Daoy (cell line): ENCODE data around the gene DUS1L. TPM values are rescaled to one million over a fixed set of nuclear protein-coding genes. Genes with fewer than 3 reads are reported as not detected.

Experiments
- DNase-seq: peaks from one replicate; pipeline ENCODE4 v3.0.0-alpha.2; 2015; ENCODE audit warnings: low read depth
- total RNA-seq: library from RNA; depleted of rRNA; stranded (reverse); fragments of >200 nt; shearing (Covaris generic); gene quantifications from 2 replicates; pipeline ENCODE4 v1.2.3, GENCODE V29; 2014

Gene DUS1L
- total RNA-seq, 1 experiment from 2014 or later = 82.5 TPM

DNA sequence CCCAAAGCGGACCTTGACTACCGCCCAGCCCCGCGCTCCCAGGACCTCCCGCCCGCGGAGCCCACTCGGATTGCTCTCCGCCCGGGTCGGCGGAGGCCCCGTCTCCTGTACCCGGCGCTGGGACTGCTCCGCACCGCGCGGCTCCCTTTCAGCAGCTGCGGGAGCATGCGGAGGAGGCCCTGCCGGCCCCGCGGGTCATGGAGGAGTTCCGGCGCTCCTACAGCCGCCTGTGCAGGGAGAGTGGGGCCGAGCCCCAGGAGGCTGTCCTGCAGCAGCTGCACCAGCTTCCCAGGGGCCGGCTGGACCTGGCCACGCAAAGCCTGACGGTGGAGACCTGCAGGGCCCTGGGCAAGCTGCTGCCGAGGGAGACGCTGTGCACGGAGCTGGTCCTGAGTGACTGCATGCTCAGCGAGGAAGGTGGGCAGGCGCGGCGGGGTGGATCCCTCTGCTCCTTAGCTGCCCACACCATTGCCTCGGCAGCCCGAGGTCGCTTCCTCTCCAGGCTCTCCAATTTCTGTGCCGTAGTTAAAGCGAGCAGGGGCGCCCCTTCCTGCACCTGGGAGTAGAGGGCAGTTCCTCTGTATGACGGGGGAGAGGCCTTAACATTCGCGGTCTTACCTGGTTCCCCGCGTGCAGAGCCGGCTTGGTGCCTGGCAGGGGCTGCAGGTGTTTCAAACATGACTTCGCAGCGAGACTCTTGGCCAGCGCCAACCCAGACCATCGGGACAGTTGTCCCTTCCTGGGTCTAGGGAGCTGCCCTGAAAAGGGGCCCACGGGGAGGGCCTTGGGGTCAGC is 42.0 kb downstream of the DUS1L start:
- DNase-seq = peak; percentile 41

DNA sequence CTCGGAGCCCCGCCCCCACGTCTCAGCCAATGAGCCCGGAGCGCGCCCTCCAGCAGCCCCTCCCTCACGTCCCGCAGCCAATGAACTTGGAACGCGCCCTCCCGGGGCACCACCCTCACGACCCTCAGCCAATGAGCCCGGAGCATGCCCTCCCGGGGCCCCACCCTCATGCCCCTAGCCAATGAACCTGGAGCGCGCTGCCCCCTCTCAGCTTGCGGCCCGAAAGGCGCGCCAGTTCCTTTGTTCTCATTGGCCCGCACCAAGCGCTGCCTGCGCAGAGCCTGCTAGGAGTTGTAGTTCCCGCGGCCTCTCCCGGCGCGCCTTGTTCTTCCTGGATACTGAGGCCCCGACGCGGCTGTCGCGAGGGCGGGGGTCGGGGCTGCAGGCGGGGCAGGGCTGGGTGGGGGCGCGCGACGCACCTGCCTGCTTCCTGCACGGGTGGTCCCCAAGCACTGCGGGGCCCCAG is 42.6 kb downstream of the DUS1L start, which contains the start of gene LRRC45:
TSS of gene LRRC45 (plus strand) at position 325 of the 466 bp plus-strand sequence. CDS start 339 bp downstream, outside the sequence.
- DNase-seq = peak; percentile 100

DNA sequence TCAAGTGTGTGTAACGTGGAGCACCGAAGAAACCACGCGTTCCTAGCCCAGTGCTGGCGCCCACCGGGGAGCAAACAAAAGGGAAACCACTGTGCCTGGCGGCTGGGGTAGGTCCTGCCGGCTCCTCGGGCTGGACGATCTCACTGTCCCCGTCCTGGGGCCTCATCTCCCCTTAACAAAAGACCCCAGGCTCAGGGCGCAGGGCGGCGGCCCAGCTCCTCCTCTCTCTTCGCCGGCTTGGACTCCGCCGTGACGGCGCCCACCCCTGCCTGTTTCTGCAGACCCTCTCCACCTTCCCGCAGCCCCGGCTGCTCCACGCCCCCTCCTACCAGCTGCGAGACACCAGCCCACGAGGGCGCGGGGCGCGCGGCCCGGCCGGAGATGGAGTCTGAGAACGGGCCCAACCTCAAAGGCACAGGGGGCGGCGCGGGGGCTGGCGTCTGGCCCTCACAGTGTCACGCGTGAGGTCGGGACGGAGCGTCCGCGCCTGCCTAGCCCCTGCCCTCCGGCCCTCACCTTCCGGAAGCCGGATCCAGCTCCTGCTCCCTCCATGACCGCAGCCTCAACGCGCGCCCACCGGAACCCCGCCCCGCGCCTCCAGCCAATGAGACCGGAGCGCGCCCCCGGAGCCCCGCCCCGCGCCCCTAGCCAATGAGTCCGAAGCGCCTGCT is 43.2 kb downstream of the DUS1L start, which contains the start of gene CENPX:
TSS of gene CENPX (minus strand) at position 569 of the 671 bp plus-strand sequence. CDS start at position 552, 17 bp downstream.
- DNase-seq = peak; percentile 42

DNA sequence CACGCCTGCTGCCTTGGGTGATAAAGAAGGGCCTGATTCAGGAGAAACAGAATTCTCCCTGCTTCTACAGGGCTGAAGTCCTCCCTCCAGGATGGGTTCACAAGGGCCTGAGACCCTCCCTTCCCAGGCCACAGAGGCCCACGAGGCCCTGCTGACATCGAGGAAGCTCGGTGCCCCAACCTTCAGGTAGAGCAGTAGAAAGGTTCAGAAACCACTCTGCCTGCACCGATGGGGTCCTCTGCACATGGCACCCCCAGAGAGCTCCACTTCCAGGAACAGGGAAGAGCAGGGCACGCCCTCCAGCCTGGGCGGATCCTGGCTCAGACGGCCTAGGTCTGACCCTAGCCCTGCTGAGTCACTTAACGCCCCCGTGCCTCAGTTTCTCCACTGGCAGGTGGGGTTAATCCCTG is 43.7 kb downstream of the DUS1L start:
- DNase-seq = no peak

DNA sequence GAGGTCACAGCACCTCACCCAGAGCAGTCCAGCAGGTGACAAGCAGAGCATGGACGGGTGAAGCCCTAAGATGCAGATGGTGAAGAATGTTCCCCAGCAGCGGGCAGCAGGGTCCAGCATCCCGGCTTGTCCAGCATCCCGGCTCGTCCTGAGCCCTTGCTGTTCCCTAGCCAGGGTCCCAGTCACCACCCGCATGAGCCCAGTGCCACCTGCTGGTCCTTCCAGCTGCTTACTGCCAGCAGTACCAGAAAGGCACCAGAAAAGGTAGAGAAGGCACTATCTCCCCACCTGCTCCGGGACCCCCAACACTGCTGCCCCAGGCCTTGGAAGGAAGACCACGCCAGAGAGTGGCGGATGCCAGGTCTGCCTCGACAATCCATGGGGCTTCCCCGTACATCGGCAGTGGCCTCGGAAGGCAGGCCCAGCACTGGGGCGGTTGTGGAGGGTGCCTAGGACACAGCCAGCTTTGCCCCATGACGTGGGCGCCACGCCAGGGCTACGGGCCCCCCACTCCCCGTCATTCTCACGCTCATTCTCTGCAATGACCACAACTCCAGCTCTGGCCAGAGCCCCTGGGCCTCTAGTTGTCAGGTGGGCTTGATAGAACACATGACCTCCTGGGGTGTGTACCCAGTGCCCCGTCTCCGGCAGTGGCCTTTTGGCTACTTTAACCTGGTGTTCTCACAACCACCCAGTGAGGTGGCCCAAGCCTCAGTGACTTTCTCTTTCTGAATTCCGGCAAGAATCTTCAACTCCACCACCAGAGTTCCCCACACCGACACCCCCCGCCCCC is 44.3 kb downstream of the DUS1L start:
- DNase-seq = peak; percentile 87

DNA sequence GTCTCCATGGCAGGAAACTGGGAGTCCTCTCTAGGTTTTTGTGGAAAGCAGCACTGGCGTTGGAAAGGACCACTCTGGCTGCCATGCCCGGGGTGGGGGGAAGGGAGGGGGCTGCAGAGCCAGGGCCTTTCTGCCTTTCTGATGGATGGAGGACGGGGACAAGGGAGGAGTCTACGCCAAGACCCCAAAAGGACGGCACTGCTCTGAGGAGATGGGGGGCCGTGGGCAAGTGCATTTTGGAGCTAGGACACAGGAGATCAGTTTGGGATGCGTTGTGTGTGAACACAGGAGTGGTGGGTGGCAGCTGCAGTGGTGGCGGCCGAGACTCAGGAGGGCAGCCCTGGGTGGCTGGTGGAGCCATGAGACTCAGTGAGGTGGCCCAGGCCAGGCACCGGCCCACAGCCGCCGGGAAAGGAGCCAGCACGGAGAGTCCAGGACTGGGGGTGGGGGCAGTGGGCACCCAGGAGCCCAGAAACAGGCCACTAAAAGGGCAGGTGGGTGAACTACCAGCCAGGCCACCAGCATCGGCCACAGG is 45.0 kb downstream of the DUS1L start:
- DNase-seq = no peak

DNA sequence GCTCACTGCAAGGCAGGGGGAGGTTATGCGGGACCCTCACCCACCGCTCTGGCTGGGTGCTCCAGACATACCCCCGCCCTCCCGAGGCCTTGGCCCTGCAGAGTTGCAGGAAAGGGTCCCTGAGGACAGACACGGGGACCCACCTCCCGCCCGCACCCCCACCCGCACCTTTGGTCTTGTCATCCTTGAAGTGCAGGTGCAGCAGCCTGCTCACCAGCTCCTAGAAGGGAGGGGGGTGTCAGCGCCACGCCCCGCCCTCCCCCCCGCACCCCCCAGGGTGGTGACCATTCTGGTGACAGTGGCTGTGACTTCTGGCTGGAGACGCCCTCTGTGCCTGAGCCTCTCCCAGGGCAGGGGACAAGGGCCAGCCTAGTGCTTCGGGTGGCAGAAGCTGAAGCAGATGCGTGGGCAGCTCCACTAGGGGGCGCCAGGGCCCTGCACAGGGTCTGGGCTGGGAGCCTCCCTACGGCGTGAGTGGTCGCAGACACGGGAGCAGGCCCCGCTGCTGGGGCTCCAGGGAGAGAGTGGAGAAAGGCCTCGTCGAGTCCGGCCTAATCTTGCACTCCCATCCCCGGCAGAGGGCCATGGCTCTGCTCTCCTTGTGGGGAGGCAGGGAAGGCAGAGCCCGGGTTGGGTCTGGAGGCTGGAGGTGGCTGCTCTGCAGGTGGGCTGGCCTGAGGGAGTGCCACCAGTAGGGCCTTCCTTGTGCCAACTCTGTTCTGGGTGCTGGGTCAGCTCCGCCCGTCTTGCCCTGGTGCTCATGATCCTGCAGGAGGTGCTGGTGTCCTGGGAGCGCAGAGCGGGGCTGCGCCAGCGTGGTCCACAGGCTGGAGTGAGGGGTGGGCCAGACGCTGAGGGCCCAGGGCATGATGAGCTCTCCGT is 45.7 kb downstream of the DUS1L start:
- DNase-seq = peak; percentile 67

GRCh38 chr17:82018989-82019689 is 46.5 kb downstream of the DUS1L start:
- no peak for DNase-seq

DNA sequence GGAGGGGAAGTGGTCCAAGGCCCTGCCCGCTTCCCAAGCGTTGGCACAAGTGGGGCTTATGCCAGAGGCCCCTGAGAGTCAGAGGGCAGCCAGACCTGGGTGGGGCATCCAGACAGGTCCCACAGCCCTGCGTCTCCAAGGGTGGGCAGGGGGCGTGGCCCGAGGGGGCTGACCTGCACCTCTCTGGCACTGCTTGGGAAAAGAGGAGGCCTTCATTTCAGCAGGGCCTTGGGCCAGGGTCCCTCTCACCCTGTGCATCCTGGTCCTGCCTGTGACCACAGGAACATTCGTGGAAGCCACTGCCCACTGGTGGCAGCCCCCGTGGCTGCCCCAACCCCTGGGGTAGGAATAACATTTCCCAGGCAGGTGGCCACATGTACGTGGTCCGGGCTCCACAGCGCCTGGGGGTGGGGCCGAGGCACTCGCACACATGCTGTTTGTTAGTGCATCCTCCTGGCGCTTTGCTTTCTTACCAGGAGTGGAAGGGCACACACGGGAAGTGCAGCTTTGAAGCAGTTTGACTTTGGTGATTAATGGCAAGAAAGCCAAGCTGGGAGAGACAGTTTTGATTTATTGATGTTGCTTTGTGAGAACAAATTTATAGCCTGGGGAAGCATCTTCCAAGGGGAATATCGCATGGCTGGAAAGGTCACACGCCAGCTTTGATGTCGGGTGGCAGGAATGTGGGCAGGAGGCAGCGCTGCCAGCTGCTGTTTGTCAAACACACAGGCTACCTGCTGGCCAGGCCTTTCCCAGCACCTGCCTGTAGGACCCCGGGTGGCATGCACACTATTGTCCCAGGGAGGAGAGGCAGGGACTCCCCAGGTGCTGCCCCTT is 47.2 kb downstream of the DUS1L start:
- no peak for DNase-seq

- no peak for DNase-seq
Observed at GRCh38 chr17:82017612-82018151, 47.9 kb downstream of the DUS1L start.

DNA sequence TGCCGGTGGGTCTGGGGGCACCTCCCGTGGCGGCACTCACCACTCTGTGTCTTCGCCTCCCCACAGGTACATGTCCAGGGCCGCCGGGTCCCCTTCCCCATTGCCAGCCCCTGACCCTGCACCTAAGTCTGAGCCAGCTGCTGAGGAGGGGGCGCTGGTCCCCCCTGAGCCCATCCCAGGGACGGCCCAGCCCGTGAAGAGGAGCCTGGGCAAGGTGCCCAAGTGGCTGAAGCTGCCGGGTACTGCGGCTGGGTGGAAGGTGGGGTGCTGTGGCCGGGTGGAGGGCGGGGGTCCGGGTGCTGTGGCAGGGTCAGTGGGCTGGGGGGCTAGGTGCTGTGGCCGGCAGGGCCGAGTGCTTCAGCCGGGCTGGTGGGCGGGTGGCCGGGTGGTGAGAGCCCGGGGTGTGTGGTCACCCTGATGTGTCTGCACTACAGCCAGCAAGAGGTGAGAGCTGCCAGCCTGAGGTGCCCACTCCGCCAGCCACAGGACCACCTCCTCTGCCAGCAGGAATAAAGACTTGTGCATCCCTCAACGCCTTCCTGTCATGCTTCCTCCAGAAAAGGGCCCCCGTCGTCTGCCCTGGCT is 48.6 kb downstream of the DUS1L start:
- DNase-seq = no peak

- no peak for DNase-seq
Observed at GRCh38 chr17:82016061-82016874, 49.3 kb downstream of the DUS1L start.

- DNase-seq = no peak
Observed at GRCh38 chr17:82015311-82015971, 50.2 kb downstream of the DUS1L start.

- DNase-seq = no peak
Observed at GRCh38 chr17:82014971-82015310, 50.7 kb downstream of the DUS1L start.

DNA sequence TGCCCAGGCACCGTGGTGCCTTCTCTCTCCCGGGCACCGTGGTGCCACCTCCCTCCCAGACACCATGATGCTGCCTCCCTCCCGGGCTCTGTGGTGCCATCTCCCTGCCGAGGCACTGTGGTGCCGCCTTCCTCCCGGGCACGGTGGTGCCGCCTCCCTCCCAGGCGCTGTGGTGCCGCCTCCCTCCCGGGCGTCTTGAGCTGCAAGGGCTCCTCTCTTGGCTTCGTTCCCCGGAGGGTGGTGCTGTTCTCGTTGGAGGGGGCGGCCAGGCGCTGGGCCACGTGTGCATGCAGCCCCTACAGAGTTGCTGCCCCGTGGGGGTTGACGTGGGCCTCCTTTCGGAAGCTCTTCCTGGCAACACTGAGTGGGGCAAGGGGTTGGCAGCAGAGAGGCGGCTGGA is 51.2 kb downstream of the DUS1L start:
- no peak for DNase-seq

DNA sequence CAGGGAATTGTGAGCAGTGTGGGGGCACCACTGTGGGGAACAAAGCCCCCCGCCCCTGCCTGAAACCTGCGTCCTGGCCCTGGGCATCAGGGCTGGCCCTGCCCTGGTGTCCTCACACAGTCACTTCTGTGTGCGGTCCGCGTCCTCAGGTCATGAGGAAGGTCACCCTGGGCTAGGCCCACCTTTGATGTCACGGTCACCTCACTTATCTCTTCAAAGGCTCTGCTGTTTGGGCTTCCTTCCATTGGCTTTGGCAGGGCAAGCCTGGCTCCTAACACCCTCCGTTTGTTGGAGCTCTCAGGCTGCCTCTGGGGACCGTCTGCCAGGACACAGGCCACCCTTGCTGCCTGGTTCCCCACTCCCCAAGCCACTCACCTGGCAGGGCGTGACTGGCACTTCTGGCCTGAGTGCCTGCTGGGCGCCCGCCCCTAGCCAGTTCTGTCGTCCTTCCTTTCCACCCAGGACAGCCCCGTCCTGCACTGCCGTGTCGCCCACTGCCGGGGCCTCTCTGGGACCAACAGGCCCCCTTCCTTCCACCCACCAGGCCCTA is 51.8 kb downstream of the DUS1L start:
- no peak for DNase-seq

DNA sequence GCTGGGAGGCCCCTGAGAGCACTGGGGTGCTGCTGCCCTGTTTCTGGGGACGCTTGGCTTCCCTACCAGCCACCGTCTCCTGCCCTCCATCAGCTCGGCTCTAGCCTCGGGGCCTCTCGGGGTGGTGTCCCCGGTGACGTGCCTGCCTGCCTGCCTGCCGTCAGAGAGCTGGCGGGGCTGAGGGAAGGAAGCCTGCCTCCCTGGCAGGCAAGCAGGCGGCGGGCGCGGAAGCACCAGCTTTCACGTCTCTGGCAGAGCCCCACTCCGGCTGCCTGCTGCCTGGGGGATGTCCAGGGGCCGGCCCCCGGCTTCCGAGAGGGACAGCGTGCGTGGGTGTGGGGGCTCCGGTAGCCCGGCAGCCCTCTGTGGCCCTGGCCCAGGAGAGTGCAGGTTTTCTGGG is 52.3 kb downstream of the DUS1L start:
- no peak for DNase-seq
